Measurements from ENCODE around the gene SGF29.

DNA sequence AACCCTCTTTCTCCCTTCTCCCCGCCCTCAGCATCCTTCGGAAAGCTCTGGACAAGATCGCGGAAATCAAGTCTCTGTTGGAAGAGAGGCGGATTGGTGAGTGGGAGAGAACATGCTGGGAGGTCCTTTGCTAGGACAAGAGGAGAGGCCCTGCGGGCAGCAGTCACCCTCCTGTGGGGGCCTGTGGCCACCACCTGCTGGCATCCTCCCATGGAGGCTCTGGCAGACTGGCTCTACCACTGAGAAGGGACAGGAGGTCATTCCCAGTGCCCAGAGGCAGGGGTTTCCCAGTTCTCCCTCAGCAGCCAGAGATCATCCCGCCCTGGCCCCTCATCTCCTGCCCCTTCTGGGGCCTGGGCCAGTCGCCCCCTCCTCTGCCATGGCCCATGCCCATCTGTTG is 35.3 kb downstream of the SGF29 start:
- TF ChIP-seq CTCF (IDR thresholded peaks at IDR 0.05), result no peak
- no peak for TF ChIP-seq POLR2A (IDR thresholded peaks at IDR 0.05)
- TF ChIP-seq EP300 (IDR thresholded peaks at IDR 0.05), result no peak
